Neural cell (in vitro differentiated cells): ENCODE measurements around the gene TUBB4B. TPM values are rescaled to one million over a fixed set of nuclear protein-coding genes. Genes with fewer than 3 reads are reported as not detected.

Experiments
- H2AFZ ChIP-seq: fragments of 200-600, 300-800 bp; sonication (generic), shearing (Covaris generic); 2 replicates; pipeline ENCODE4 v1.6.0; 2014; ENCODE audit warnings: low read depth, mild to moderate bottlenecking, antibody characterized with exemption, low read length, moderate library complexity
- H3F3A ChIP-seq: fragments of 200-600 bp; shearing (Covaris generic); 2 replicates; pipeline ENCODE4 v1.6.1; 2016; ENCODE audit warnings: mild to moderate bottlenecking, moderate library complexity, mixed read lengths, antibody characterized with exemption, low read length; ENCODE audit not compliant: insufficient read depth, poor library complexity, severe bottlenecking
- H3K27ac ChIP-seq: fragments of 200-600, 300-800 bp; sonication (generic), shearing (Covaris generic); 2 replicates; pipeline ENCODE4 v1.5.1; 2014; ENCODE audit warnings: mild to moderate bottlenecking, low read length, moderate library complexity
- H3K27me3 ChIP-seq: fragments of 300-800, 200-600 bp; sonication (generic), shearing (Covaris generic); 2 replicates; pipeline ENCODE4 v1.6.0; 2014; ENCODE audit warnings: mild to moderate bottlenecking, low read depth, low read length, moderate library complexity; ENCODE audit not compliant: insufficient read depth
- H3K36me3 ChIP-seq: fragments of 300-800, 200-600 bp; sonication (generic), shearing (Covaris generic); 2 replicates; pipeline ENCODE4 v1.5.1; 2014; ENCODE audit warnings: mild to moderate bottlenecking, antibody characterized with exemption, low read length, moderate library complexity; ENCODE audit not compliant: insufficient read depth
- H3K4me2 ChIP-seq: fragments of 300-800, 200-600 bp; sonication (generic), shearing (Covaris generic); 2 replicates; pipeline ENCODE4 v1.6.0; 2014; ENCODE audit warnings: mild to moderate bottlenecking, low read length
- H3K4me3 ChIP-seq: fragments of 300-800, 200-600 bp; sonication (generic), shearing (Covaris generic); 2 replicates; pipeline ENCODE4 v1.5.1; 2014; ENCODE audit warnings: mild to moderate bottlenecking, low read length, moderate library complexity
- H3K79me2 ChIP-seq: fragments of 200-600 bp; shearing (Covaris generic); replicated peaks from 2 replicates; pipeline ENCODE4 v1.6.0; 2014; ENCODE audit warnings: mild to moderate bottlenecking, low read length, moderate library complexity; ENCODE audit not compliant: insufficient read depth
- H3K9ac ChIP-seq: fragments of 300-800, 200-600 bp; sonication (generic), shearing (Covaris generic); 2 replicates; pipeline ENCODE4 v1.6.1; 2016; ENCODE audit warnings: mild to moderate bottlenecking, low read length, mixed read lengths
- H3K9me2 ChIP-seq: fragments of 200-600 bp; shearing (Covaris generic); 2 replicates; pipeline ENCODE4 v1.6.1; 2016; ENCODE audit warnings: mild to moderate bottlenecking, low read length, mixed read lengths; ENCODE audit not compliant: insufficient read depth
- H3K9me3 ChIP-seq: fragments of 200-600, 300-800 bp; sonication (generic), shearing (Covaris generic); 2 replicates; pipeline ENCODE4 v1.6.1; 2016; ENCODE audit warnings: mild to moderate bottlenecking, mixed run types, low read length, moderate library complexity, mixed read lengths
- H4K20me1 ChIP-seq: fragments of 200-600 bp; shearing (Covaris generic); 2 replicates; pipeline ENCODE4 v1.6.1; 2016; ENCODE audit warnings: mild to moderate bottlenecking, mixed run types; ENCODE audit not compliant: insufficient read depth
- EP300 ChIP-seq: fragments of 450-650 bp; conservative IDR thresholded peaks from 2 replicates; pipeline ENCODE4 v1.6.1; 2014; ENCODE audit warnings: antibody characterized with exemption, mild to moderate bottlenecking, moderate library complexity; ENCODE audit not compliant: poor library complexity, severe bottlenecking
- EZH2 ChIP-seq: fragments of 200-600, 300-800 bp; shearing (Covaris generic), sonication (generic); IDR thresholded peaks from 2 replicates; pipeline ENCODE4 v1.6.1; 2014; ENCODE audit warnings: antibody characterized with exemption, low read length, borderline replicate concordance, mild to moderate bottlenecking; ENCODE audit not compliant: insufficient read depth, poor library complexity, severe bottlenecking
- MXI1 ChIP-seq: fragments of 450-650 bp; conservative IDR thresholded peaks from 2 replicates; pipeline ENCODE4 v1.6.1; 2014; ENCODE audit warnings: antibody characterized with exemption, mild to moderate bottlenecking; ENCODE audit not compliant: poor library complexity, severe bottlenecking
- POLR2AphosphoS5 ChIP-seq: IDR thresholded peaks from 2 replicates; pipeline ENCODE4 v1.6.1; 2012
- RAD21 ChIP-seq: fragments of 450-650 bp; conservative IDR thresholded peaks from 2 replicates; pipeline ENCODE4 v1.6.1; 2014; ENCODE audit warnings: antibody characterized with exemption, mild to moderate bottlenecking, moderate library complexity
- SMC3 ChIP-seq: fragments of 450-650 bp; conservative IDR thresholded peaks from 2 replicates; pipeline ENCODE4 v1.6.1; 2014; ENCODE audit warnings: antibody characterized with exemption, mild to moderate bottlenecking, moderate library complexity; ENCODE audit not compliant: poor library complexity
- TAF1 ChIP-seq: IDR thresholded peaks from 2 replicates; pipeline ENCODE4 v1.6.1; 2012; ENCODE audit warnings: low read depth
- polyA plus RNA-seq: library from polyadenylated mRNA; depleted of rRNA; stranded (reverse); fragments of >200 nt; gene quantifications from 2 replicates; pipeline ENCODE4 v1.2.3, GENCODE V29; 2014
- TF ChIP-seq, protein P1 (sequence below): fragments of 450-650 bp; IDR thresholded peaks from 2 replicates; pipeline ENCODE4 v1.5.1; 2014; ENCODE audit warnings: antibody characterized with exemption, mild to moderate bottlenecking, moderate library complexity; ENCODE audit not compliant: poor library complexity, severe bottlenecking
- TF ChIP-seq, protein P2 (sequence below): IDR thresholded peaks from 2 replicates; pipeline ENCODE4 v1.6.1; 2012; ENCODE audit warnings: borderline replicate concordance

TUBB4B gene
- polyA plus RNA-seq, 1 donor from 2014 or later: 60.3 TPM

GRCh38 chr9:137275588-137276472 lies 34.7 kb downstream of the TUBB4B start:
- Histone ChIP-seq H4K20me1 (no peaks in the 10 kb centered on the region), H3K4me2 (no peak overlapping the region)

GRCh38 chr9:137276473-137277328 lies 35.6 kb downstream of the TUBB4B start:
- no peak overlapping the region for H3K9ac ChIP-seq
- no peaks in the 10 kb centered on the region for H3K79me2 ChIP-seq

More at GRCh38 chr9:137275588-137276472, 34.7 kb downstream of the TUBB4B start:
- H3K79me2 ChIP-seq: no peaks in the 10 kb centered on the region
- peaks cover 6% of the 10 kb centered on the region for H3K27me3 ChIP-seq
- H3F3A ChIP-seq: no peaks in the 10 kb centered on the region
- no peak for TF ChIP-seq TAF1
- TF ChIP-seq, protein P1, sequence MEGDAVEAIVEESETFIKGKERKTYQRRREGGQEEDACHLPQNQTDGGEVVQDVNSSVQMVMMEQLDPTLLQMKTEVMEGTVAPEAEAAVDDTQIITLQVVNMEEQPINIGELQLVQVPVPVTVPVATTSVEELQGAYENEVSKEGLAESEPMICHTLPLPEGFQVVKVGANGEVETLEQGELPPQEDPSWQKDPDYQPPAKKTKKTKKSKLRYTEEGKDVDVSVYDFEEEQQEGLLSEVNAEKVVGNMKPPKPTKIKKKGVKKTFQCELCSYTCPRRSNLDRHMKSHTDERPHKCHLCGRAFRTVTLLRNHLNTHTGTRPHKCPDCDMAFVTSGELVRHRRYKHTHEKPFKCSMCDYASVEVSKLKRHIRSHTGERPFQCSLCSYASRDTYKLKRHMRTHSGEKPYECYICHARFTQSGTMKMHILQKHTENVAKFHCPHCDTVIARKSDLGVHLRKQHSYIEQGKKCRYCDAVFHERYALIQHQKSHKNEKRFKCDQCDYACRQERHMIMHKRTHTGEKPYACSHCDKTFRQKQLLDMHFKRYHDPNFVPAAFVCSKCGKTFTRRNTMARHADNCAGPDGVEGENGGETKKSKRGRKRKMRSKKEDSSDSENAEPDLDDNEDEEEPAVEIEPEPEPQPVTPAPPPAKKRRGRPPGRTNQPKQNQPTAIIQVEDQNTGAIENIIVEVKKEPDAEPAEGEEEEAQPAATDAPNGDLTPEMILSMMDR: no peak
- no peak for TF ChIP-seq EZH2
- TF ChIP-seq SMC3: no peak
- no peak for TF ChIP-seq POLR2AphosphoS5
- TF ChIP-seq RAD21: no peak
- no peak for TF ChIP-seq MXI1
- TF ChIP-seq, protein P2, sequence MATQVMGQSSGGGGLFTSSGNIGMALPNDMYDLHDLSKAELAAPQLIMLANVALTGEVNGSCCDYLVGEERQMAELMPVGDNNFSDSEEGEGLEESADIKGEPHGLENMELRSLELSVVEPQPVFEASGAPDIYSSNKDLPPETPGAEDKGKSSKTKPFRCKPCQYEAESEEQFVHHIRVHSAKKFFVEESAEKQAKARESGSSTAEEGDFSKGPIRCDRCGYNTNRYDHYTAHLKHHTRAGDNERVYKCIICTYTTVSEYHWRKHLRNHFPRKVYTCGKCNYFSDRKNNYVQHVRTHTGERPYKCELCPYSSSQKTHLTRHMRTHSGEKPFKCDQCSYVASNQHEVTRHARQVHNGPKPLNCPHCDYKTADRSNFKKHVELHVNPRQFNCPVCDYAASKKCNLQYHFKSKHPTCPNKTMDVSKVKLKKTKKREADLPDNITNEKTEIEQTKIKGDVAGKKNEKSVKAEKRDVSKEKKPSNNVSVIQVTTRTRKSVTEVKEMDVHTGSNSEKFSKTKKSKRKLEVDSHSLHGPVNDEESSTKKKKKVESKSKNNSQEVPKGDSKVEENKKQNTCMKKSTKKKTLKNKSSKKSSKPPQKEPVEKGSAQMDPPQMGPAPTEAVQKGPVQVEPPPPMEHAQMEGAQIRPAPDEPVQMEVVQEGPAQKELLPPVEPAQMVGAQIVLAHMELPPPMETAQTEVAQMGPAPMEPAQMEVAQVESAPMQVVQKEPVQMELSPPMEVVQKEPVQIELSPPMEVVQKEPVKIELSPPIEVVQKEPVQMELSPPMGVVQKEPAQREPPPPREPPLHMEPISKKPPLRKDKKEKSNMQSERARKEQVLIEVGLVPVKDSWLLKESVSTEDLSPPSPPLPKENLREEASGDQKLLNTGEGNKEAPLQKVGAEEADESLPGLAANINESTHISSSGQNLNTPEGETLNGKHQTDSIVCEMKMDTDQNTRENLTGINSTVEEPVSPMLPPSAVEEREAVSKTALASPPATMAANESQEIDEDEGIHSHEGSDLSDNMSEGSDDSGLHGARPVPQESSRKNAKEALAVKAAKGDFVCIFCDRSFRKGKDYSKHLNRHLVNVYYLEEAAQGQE: no peak
- no peak for TF ChIP-seq EP300
- no peak overlapping the region for H3K9ac ChIP-seq
- H3K27ac ChIP-seq: no peak overlapping the region
- peaks cover 7% of the 10 kb centered on the region for H3K36me3 ChIP-seq
- no peak overlapping the region for H3K4me3 ChIP-seq
- no peaks in the 10 kb centered on the region for H3K9me3 ChIP-seq
- no peaks in the 10 kb centered on the region for H3K9me2 ChIP-seq
- H2AFZ ChIP-seq: no peak overlapping the region

More at GRCh38 chr9:137276473-137277328, 35.6 kb downstream of the TUBB4B start:
- no peaks in the 10 kb centered on the region for H3K9me3 ChIP-seq
- H3K27ac ChIP-seq: no peak overlapping the region
- H3F3A ChIP-seq: no peaks in the 10 kb centered on the region
- no peak overlapping the region for H2AFZ ChIP-seq
- H4K20me1 ChIP-seq: no peaks in the 10 kb centered on the region
- no peak overlapping the region for H3K4me3 ChIP-seq
- H3K9me2 ChIP-seq: no peaks in the 10 kb centered on the region
- peaks cover 7% of the 10 kb centered on the region for H3K36me3 ChIP-seq
- TF ChIP-seq MXI1 (no peak), TAF1 (no peak), EP300 (no peak), EZH2 (no peak), RAD21 (no peak), POLR2AphosphoS5 (no peak)
- TF ChIP-seq, protein P1: no peak
- H3K27me3 ChIP-seq: peaks cover 15% of the 10 kb centered on the region
- H3K4me2 ChIP-seq: no peak overlapping the region
